K562 (cell line): Measurements from ENCODE around the gene SLC34A3. TPM values are rescaled to one million over a fixed set of nuclear protein-coding genes. Genes with fewer than 3 reads are reported as not detected.

Experiments
- CHD4 ChIP-seq: fragments of 200-600 bp; sonication (generic); IDR thresholded peaks from 3 replicates; pipeline ENCODE4 v1.6.1; 2012; ENCODE audit warnings: low read depth, mild to moderate bottlenecking, mixed read lengths, low read length, inconsistent platforms; ENCODE audit not compliant: insufficient read depth, insufficient replicate concordance, poor library complexity, severe bottlenecking
- FOXK1 ChIP-seq: sonication (generic); formaldehyde crosslinking; IDR thresholded peaks from 2 replicates; pipeline ENCODE4 v1.8.0; 2022; ENCODE audit warnings: missing genetic modification reagents, mild to moderate bottlenecking, borderline replicate concordance
- FOXP4 ChIP-seq: sonication (generic); formaldehyde crosslinking; IDR thresholded peaks from 2 replicates; pipeline ENCODE4 v1.8.0; 2022; ENCODE audit warnings: mild to moderate bottlenecking, missing genetic modification reagents, borderline replicate concordance
- GABPA ChIP-seq: fragments of 200-800 bp; sonication (Bioruptor generic); conservative IDR thresholded peaks from 2 replicates; pipeline ENCODE4 v1.6.1; 2016; ENCODE audit warnings: low read depth, missing genetic modification characterization, missing compliant biosample characterization
- GATA2 ChIP-seq: sonication (generic); formaldehyde crosslinking; IDR thresholded peaks from 2 replicates; pipeline ENCODE4 v1.4.0; 2020; ENCODE audit warnings: mild to moderate bottlenecking, missing genetic modification reagents
- HNRNPL ChIP-seq: fragments of 200-400 bp; formaldehyde crosslinking; IDR thresholded peaks from 2 replicates; pipeline ENCODE4 v1.6.1; 2017; ENCODE audit warnings: low read depth, mild to moderate bottlenecking, low read length
- NFE2 ChIP-seq: IDR thresholded peaks from 2 replicates; pipeline ENCODE4 v1.6.1; 2014; ENCODE audit warnings: antibody characterized with exemption, low read depth
- NR2C1 ChIP-seq, 2 experiments: fragments of 450-650 bp; IDR thresholded peaks; 2 replicates each; pipeline ENCODE4 v1.6.1; 2017; ENCODE audit warnings: mild to moderate bottlenecking in 2 of 2, antibody characterized with exemption in 1 of 2, inconsistent platforms in 1 of 2, missing compliant biosample characterization in 1 of 2, missing genetic modification characterization in 1 of 2
- PHB2 ChIP-seq: fragments of 450-650 bp; IDR thresholded peaks from 2 replicates; pipeline ENCODE4 v1.6.1; 2017; ENCODE audit warnings: low read depth
- POLR2AphosphoS2 ChIP-seq: IDR thresholded peaks from 2 replicates; pipeline ENCODE4 v1.6.1; 2012; ENCODE audit warnings: low read length, improper control_type of control experiment
- SP1 ChIP-seq: sonication (generic); formaldehyde crosslinking; IDR thresholded peaks from 2 replicates; pipeline ENCODE4 v1.8.1; 2022; ENCODE audit warnings: mild to moderate bottlenecking, missing genetic modification reagents
- SRSF1 ChIP-seq: fragments of 200-400 bp; formaldehyde crosslinking; IDR thresholded peaks from 2 replicates; pipeline ENCODE4 v1.6.1; 2017; ENCODE audit warnings: mild to moderate bottlenecking, low read depth, low read length, moderate library complexity
- SRSF3 ChIP-seq: fragments of 200-400 bp; formaldehyde crosslinking; IDR thresholded peaks from 2 replicates; pipeline ENCODE4 v1.6.1; 2016; ENCODE audit warnings: mild to moderate bottlenecking, low read length, moderate library complexity; ENCODE audit not compliant: insufficient read depth
- TEAD1 ChIP-seq, 2 experiments: fragments of 450-650 bp in 1 of 2; sonication (generic) in 1 of 2; formaldehyde crosslinking; IDR thresholded peaks; 2 replicates each; pipeline versions ENCODE4 v1.4.0 to v1.8.0; 2020 to 2022; ENCODE audit warnings: mild to moderate bottlenecking in 2 of 2, missing genetic modification reagents in 1 of 2
- TSC22D4 ChIP-seq: fragments of 450-650 bp; IDR thresholded peaks from 2 replicates; pipeline ENCODE4 v1.6.1; 2016; ENCODE audit warnings: missing genetic modification characterization, missing biosample characterization, control low read depth
- ZEB2 ChIP-seq: fragments of 450-650 bp; IDR thresholded peaks from 2 replicates; pipeline ENCODE4 v1.6.1; 2016
- ZFX ChIP-seq: sonication (generic); formaldehyde crosslinking; IDR thresholded peaks from 2 replicates; pipeline ENCODE4 v1.8.0; 2022; ENCODE audit warnings: mild to moderate bottlenecking, missing genetic modification reagents, moderate library complexity
- ZMIZ1 ChIP-seq, 2 experiments: fragments of 150-350 bp in 1 of 2; IDR thresholded peaks; 2 replicates each; pipeline ENCODE4 v1.6.1; 2012 to 2016; ENCODE audit warnings: low read depth in 2 of 2, low read length in 2 of 2, mild to moderate bottlenecking in 1 of 2, moderate library complexity in 1 of 2
- ZNF253 ChIP-seq: fragments of 250-450 bp; sonication (Bioruptor Pico); conservative IDR thresholded peaks from 2 replicates; pipeline ENCODE4 v1.6.1; 2021; ENCODE audit warnings: mild to moderate bottlenecking
- polyA plus RNA-seq, 8 experiments: library from polyadenylated mRNA; depleted of rRNA in 4 of 8; stranded (reverse) in 5 of 8; unstranded in 3 of 8; fragments of >200 nt; fragmentation: Nextera tagmentation in 2 of 8; fragmentation: Illumina TruSeq in 1 of 8; extraction: Ambion mirVana in 2 of 8; extraction: Trizol in 1 of 8; gene quantifications; 2 replicates each; pipeline versions ENCODE4 v1.2.1 to v1.2.3, GENCODE V29; 2011 to 2014; ENCODE audit warnings: inconsistent platforms in 1 of 8, missing spikeins in 1 of 8
- total RNA-seq, 7 experiments: library from RNA; depleted of rRNA in 6 of 7; stranded (reverse); fragments of >200 nt in 6 of 7; fragmentation: Illumina TruSeq in 2 of 7; extraction: Trizol in 2 of 7; gene quantifications; 2 replicates each; pipeline versions ENCODE4 v1.2.1 to v1.2.3, GENCODE V29; 2011 to 2021; ENCODE audit warnings: low replicate concordance in 1 of 7
- TF ChIP-seq, protein P1 (sequence below): sonication (generic); formaldehyde crosslinking; IDR thresholded peaks from 2 replicates; pipeline ENCODE4 v1.8.1; 2023; ENCODE audit warnings: mild to moderate bottlenecking, missing genetic modification reagents

The SLC34A3 gene
- total and polyA plus RNA-seq, 9 of the 15 experiments (the other 6 are each of a cell fraction or from before 2014, with no cell fraction given), result not detected

- TF ChIP-seq ZMIZ1 (IDR thresholded peaks at IDR 0.05; ENCODE audit: low read depth in 2 of 2, low read length in 2 of 2), result no peak; a peak in 1 of 4 replicates
- peak; percentile 94 for TF ChIP-seq ZFX
- TF ChIP-seq ZEB2, result peak; percentile 66; the same call in 1 of the 2 replicates
- no peak for TF ChIP-seq NR2C1 (IDR thresholded peaks at IDR 0.05)
- peak; percentile 26; the same call in 1 of the 2 replicates for TF ChIP-seq NR2C1 (tag; IDR thresholded peaks at IDR 0.05)
- peak; percentile 44 for TF ChIP-seq GABPA (tag)
- TF ChIP-seq, protein P1, sequence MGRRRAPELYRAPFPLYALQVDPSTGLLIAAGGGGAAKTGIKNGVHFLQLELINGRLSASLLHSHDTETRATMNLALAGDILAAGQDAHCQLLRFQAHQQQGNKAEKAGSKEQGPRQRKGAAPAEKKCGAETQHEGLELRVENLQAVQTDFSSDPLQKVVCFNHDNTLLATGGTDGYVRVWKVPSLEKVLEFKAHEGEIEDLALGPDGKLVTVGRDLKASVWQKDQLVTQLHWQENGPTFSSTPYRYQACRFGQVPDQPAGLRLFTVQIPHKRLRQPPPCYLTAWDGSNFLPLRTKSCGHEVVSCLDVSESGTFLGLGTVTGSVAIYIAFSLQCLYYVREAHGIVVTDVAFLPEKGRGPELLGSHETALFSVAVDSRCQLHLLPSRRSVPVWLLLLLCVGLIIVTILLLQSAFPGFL (CRISPR knock-in tag), result no peak
- no peak for TF ChIP-seq CHD4
- no peak for TF ChIP-seq FOXP4 (CRISPR knock-in tag)
- peak; percentile 94 for TF ChIP-seq SP1 (CRISPR knock-in tag)
- TF ChIP-seq POLR2AphosphoS2, result no peak
- TF ChIP-seq FOXK1, result 0 out of 2 replicates have a peak, but pooled peaks have one; percentile 40
- no peak for TF ChIP-seq ZNF253
- peak; percentile 69 for TF ChIP-seq NFE2
- TF ChIP-seq HNRNPL, result peak; percentile 80
- TF ChIP-seq GATA2 (CRISPR knock-in tag), result no peak
- TF ChIP-seq PHB2, result no peak
- TF ChIP-seq SRSF1, result no peak
- TF ChIP-seq TEAD1 (CRISPR knock-in tag; IDR thresholded peaks at IDR 0.05), result peak in 1 of 2 experiments; percentile 67; a peak in 1 of 4 replicates
- TF ChIP-seq TSC22D4 (tag), result no peak
- no peak for TF ChIP-seq SRSF3
These were observed 42.0 kb upstream of the SLC34A3 start, which contains the start of the genes ANAPC2 and SSNA1 (continued) for GRCh38 chr9:137188490-137189296.
